Keratinocyte (primary cell): Measurements from ENCODE around the gene MICAL3. TPM values are rescaled to one million over a fixed set of nuclear protein-coding genes. Genes with fewer than 3 reads are reported as not detected.

Experiments used
- DNase-seq: peaks from one replicate; pipeline ENCODE4 v3.0.0-alpha.2; 2011; ENCODE audit warnings: low read depth, missing footprints, low spot score
- FAIRE-seq: peaks from 2 replicates; lab custom pipeline; 2011; peaks lifted over from hg19 to GRCh38; lab: Jason Lieb, UNC
- H2AFZ ChIP-seq: 2 replicates; pipeline ENCODE4 v1.6.0; 2012; ENCODE audit warnings: low read length, control low read depth, inconsistent platforms; ENCODE audit not compliant: control insufficient read depth
- H3K27ac ChIP-seq: 2 replicates; pipeline ENCODE4 v1.5.1; 2011; ENCODE audit warnings: low read length; ENCODE audit not compliant: control insufficient read depth, insufficient read depth
- H3K27me3 ChIP-seq: 3 replicates; pipeline ENCODE4 v1.6.0; 2011; ENCODE audit warnings: low read length; ENCODE audit not compliant: control insufficient read depth, insufficient read depth; ENCODE audit errors: extremely low read depth
- H3K36me3 ChIP-seq, 2 experiments: 2 replicates in 1 of 2; 3 replicates in 1 of 2; pipeline ENCODE4 v1.5.1; 2011; ENCODE audit warnings: low read length in 2 of 2, mild to moderate bottlenecking in 1 of 2; ENCODE audit not compliant: control insufficient read depth in 2 of 2, insufficient read depth in 2 of 2; ENCODE audit errors: extremely low read depth in 1 of 2
- H3K4me1 ChIP-seq: 3 replicates; pipeline ENCODE4 v1.5.1; 2011; ENCODE audit warnings: low read length; ENCODE audit not compliant: control insufficient read depth, insufficient read depth; ENCODE audit errors: extremely low read depth
- H3K4me2 ChIP-seq: 3 replicates; pipeline ENCODE4 v1.6.0; 2011; ENCODE audit warnings: low read depth, low read length; ENCODE audit not compliant: control insufficient read depth, insufficient read depth; ENCODE audit errors: extremely low read depth
- H3K4me3 ChIP-seq, 3 experiments: fragments of 200-600 bp in 1 of 3; sonication (generic) in 1 of 3; 2 replicates in 2 of 3; 3 replicates in 1 of 3; pipeline ENCODE4 v1.5.1; 2011 to 2016; ENCODE audit warnings: low read length in 3 of 3, mild to moderate bottlenecking in 3 of 3, control low read depth in 2 of 3, inconsistent platforms in 1 of 3, low read depth in 1 of 3, mixed read lengths in 1 of 3, mixed run types in 1 of 3, moderate library complexity in 1 of 3; ENCODE audit not compliant: control insufficient read depth in 2 of 3, insufficient read depth in 2 of 3; ENCODE audit errors: extremely low read depth in 1 of 3
- H3K79me2 ChIP-seq: 2 replicates; pipeline ENCODE4 v1.6.0; 2012; ENCODE audit warnings: low read length; ENCODE audit not compliant: control insufficient read depth, insufficient read depth
- H3K9ac ChIP-seq: 3 replicates; pipeline ENCODE4 v1.6.0; 2011; ENCODE audit warnings: low read length; ENCODE audit not compliant: control insufficient read depth, insufficient read depth; ENCODE audit errors: extremely low read depth
- H3K9me1 ChIP-seq: 3 replicates; pipeline ENCODE4 v1.6.0; 2011; ENCODE audit warnings: low read length; ENCODE audit not compliant: control insufficient read depth, insufficient read depth; ENCODE audit errors: extremely low read depth
- H3K9me3 ChIP-seq: 2 replicates; pipeline ENCODE4 v1.5.1; 2012; ENCODE audit warnings: low read depth, low read length; ENCODE audit not compliant: control insufficient read depth
- H4K20me1 ChIP-seq: 3 replicates; pipeline ENCODE4 v1.6.0; 2011; ENCODE audit warnings: low read length; ENCODE audit not compliant: control insufficient read depth, insufficient read depth; ENCODE audit errors: extremely low read depth
- CTCF ChIP-seq, 3 experiments: IDR thresholded peaks in 1 of 3; conservative IDR thresholded peaks in 1 of 3; optimal IDR thresholded peaks in 1 of 3; 2 replicates in 2 of 3; 3 replicates in 1 of 3; pipeline versions ENCODE3 to v1.5.1; 2011; ENCODE audit warnings: low read length in 3 of 3, mild to moderate bottlenecking in 3 of 3, moderate library complexity in 2 of 3, control low read depth in 1 of 3, inconsistent platforms in 1 of 3; ENCODE audit not compliant: insufficient read depth in 2 of 3; ENCODE audit errors: extremely low read depth in 1 of 3
- EZH2 ChIP-seq: IDR thresholded peaks from one replicate; pipeline ENCODE4 v1.6.1; 2012; ENCODE audit warnings: inconsistent platforms, mild to moderate bottlenecking, low read length, moderate library complexity
- dilution Hi-C: fragments of 300-500 bp; cut with MboI; formaldehyde crosslinking; loops from one replicate; pipeline ENCODE4 v1.7.0; 2020; ENCODE audit warnings: low sequenced_read_pairs; ENCODE audit not compliant: extremely low pct_ligation_motif_present
- polyA plus RNA-seq, 5 experiments: library from polyadenylated mRNA; depleted of rRNA in 3 of 5; stranded (reverse) in 3 of 5; stranded (forward) in 1 of 5; unstranded in 1 of 5; fragments of >200 nt; gene quantifications; 1 replicate in 1 of 5; 2 replicates in 3 of 5; 3 replicates in 1 of 5; pipeline versions ENCODE4 v1.2.1 to v1.2.3, GENCODE V29; 2011 to 2012; ENCODE audit warnings: missing spikeins in 2 of 5, low read depth in 1 of 5, low replicate concordance in 1 of 5

MICAL3 gene
- polyA plus RNA-seq, 1 donor (not counting 4 experiments of a cell fraction or from before 2014, with no cell fraction given), result 27.9 TPM

GRCh38 chr22:17748555-17749353 is 275.6 kb downstream of the MICAL3 start:
- Histone ChIP-seq H2AFZ (no peak overlapping the region), H3K36me3 (peaks cover 0 to 2% of the 10 kb centered on the region in 2 experiments), H3K27me3 (no peaks in the 10 kb centered on the region), H3K4me3 (no peak overlapping the region), H3K9me3 (no peaks in the 10 kb centered on the region), H3K4me2 (no peak overlapping the region), H3K4me1 (peaks cover 10% of the 10 kb centered on the region), H3K9ac (no peak overlapping the region), H3K79me2 (no peaks in the 10 kb centered on the region), H3K27ac (no peak overlapping the region), H4K20me1 (no peaks in the 10 kb centered on the region), H3K9me1 (no peaks in the 10 kb centered on the region)
- DNase-seq (no peak), FAIRE-seq (no peak)
- dilution Hi-C loops, result no loop called here
- no peak for TF ChIP-seq CTCF (optimal IDR thresholded peaks at IDR 0.05 in 1 of 3, IDR thresholded peaks at IDR 0.05 in 1 of 3, conservative IDR thresholded peaks at IDR 0.05 in 1 of 3; ENCODE audit: extremely low read depth in 1 of 3, insufficient read depth in 2 of 3, low read length in 3 of 3)
- TF ChIP-seq EZH2, result no peak

GRCh38 chr22:17746916-17747315 is 277.4 kb downstream of the MICAL3 start:
- FAIRE-seq (no peak), DNase-seq (no peak)
- no peak overlapping the region for H3K9ac ChIP-seq
- H2AFZ ChIP-seq, result no peak overlapping the region
- H4K20me1 ChIP-seq, result no peaks in the 10 kb centered on the region
- H3K4me2 ChIP-seq, result no peak overlapping the region
- H3K4me1 ChIP-seq, result peaks cover 10% of the 10 kb centered on the region
- H3K27ac ChIP-seq, result no peak overlapping the region
- H3K27me3 ChIP-seq, result no peaks in the 10 kb centered on the region
- no peak overlapping the region for H3K4me3 ChIP-seq
- dilution Hi-C loops, result no loop called here
- H3K79me2 ChIP-seq, result no peaks in the 10 kb centered on the region
- no peaks in the 10 kb centered on the region for H3K9me3 ChIP-seq
- TF ChIP-seq CTCF (optimal IDR thresholded peaks at IDR 0.05 in 1 of 3, IDR thresholded peaks at IDR 0.05 in 1 of 3, conservative IDR thresholded peaks at IDR 0.05 in 1 of 3; ENCODE audit: extremely low read depth in 1 of 3, insufficient read depth in 2 of 3, low read length in 3 of 3) (no peak), EZH2 (no peak)
- H3K36me3 ChIP-seq, result peaks cover 0 to 2% of the 10 kb centered on the region in 2 experiments
- H3K9me1 ChIP-seq, result no peaks in the 10 kb centered on the region
